IPS-NIHi11 (cell line): ENCODE results near the gene NKAIN4.
"Not testable (repeated sequence)": the region's sequence is repeated elsewhere in the genome, so short reads cannot be mapped to it uniquely, and the experiment has no call there.

Source experiments
- DNase-seq: peaks from one replicate; pipeline ENCODE4 v3.0.0; 2012; ENCODE audit warnings: mixed read lengths, low spot score

The NKAIN4 gene

GRCh38 chr20:63235399-63235983 is 18.8 kb downstream of the NKAIN4 start, which contains the start of gene BIRC7:
Gene BIRC7 (plus strand): TSS chr20:63235905. CDS start chr20:63236097, 192 bp downstream.
- no peak for DNase-seq

GRCh38 chr20:63234693-63235398 is 19.4 kb downstream of the NKAIN4 start:
- peak; percentile 74 for DNase-seq

- DNase-seq, result no peak
Observed at GRCh38 chr20:63233924-63234323, 20.3 kb downstream of the NKAIN4 start.

GRCh38 chr20:63233061-63233344 is 21.3 kb downstream of the NKAIN4 start:
- DNase-seq, result no peak

GRCh38 chr20:63232235-63233060 is 21.8 kb downstream of the NKAIN4 start:
- no peak for DNase-seq

- peak; percentile 74 for DNase-seq
Observed at GRCh38 chr20:63230800-63231268, 23.4 kb downstream of the NKAIN4 start.

- DNase-seq, result no peak
Observed at GRCh38 chr20:63228806-63229205, 25.5 kb downstream of the NKAIN4 start.

GRCh38 chr20:63227260-63227659 is 27.0 kb downstream of the NKAIN4 start:
- no peak for DNase-seq

- DNase-seq, result no peak
Observed at GRCh38 chr20:63226042-63226943, 28.0 kb downstream of the NKAIN4 start.

GRCh38 chr20:63225082-63225454 is 29.2 kb downstream of the NKAIN4 start:
- no peak for DNase-seq

GRCh38 chr20:63224412-63225081 is 29.7 kb downstream of the NKAIN4 start:
- DNase-seq, result peak; percentile 56

GRCh38 chr20:63223826-63224207 is 30.4 kb downstream of the NKAIN4 start:
- DNase-seq, result no peak

- no peak for DNase-seq
Observed at GRCh38 chr20:63223121-63223825, 31.0 kb downstream of the NKAIN4 start.

- no peak for DNase-seq
Observed at GRCh38 chr20:63222541-63222940, 31.7 kb downstream of the NKAIN4 start.

- not testable (repeated sequence) for DNase-seq
Observed at GRCh38 chr20:63221400-63222053, 32.7 kb downstream of the NKAIN4 start.

- DNase-seq, result no peak
Observed at GRCh38 chr20:63220696-63221399, 33.4 kb downstream of the NKAIN4 start.

- no peak for DNase-seq
Observed at GRCh38 chr20:63219866-63220521, 34.3 kb downstream of the NKAIN4 start.

GRCh38 chr20:63219447-63219821 is 34.8 kb downstream of the NKAIN4 start:
- DNase-seq, result no peak
